WTC11 (cell line): ENCODE measurements around the gene VEGFC. TPM values are rescaled to one million over a fixed set of nuclear protein-coding genes. Genes with fewer than 3 reads are reported as not detected.

Source experiments
- ATAC-seq: fragments of 200-7000 bp; cut with Tn5 transposase; 2 replicates; pipeline ENCODE4 v1.10.0; 2021; ENCODE audit warnings: mild to moderate bottlenecking, moderate library complexity
- CTCF ChIA-PET: fragments of 300-600 bp; sonication (Branson Sonifier 250); formaldehyde crosslinking; loops from one replicate; lab custom pipeline; 2021; ENCODE audit warnings: antibody characterized with exemption; lab: Charles Lee
- POLR2A ChIA-PET: fragments of 350-600 bp; sonication (Branson Sonifier 250); formaldehyde crosslinking; loops from one replicate; lab custom pipeline; 2021; ENCODE audit warnings: antibody characterized with exemption; lab: Charles Lee
- DNase-seq: peaks from one replicate; pipeline ENCODE4 v3.0.0; 2021; ENCODE audit warnings: low spot score
- H3K27ac Mint-ChIP-seq: 2 replicates; pipeline ENCODE4 v1.8.0; 2021; ENCODE audit warnings: mixed read lengths
- H3K27me3 Mint-ChIP-seq: 2 replicates; pipeline ENCODE4 v1.8.0; 2021; ENCODE audit warnings: low read depth, mild to moderate bottlenecking, moderate library complexity, mixed read lengths
- H3K36me3 Mint-ChIP-seq: 2 replicates; pipeline ENCODE4 v1.8.0; 2021; ENCODE audit warnings: mixed read lengths
- H3K4me1 Mint-ChIP-seq: 2 replicates; pipeline ENCODE4 v1.8.0; 2022; ENCODE audit warnings: mixed read lengths
- H3K4me3 Mint-ChIP-seq: 2 replicates; pipeline ENCODE4 v1.8.0; 2021; ENCODE audit warnings: mild to moderate bottlenecking, moderate library complexity, mixed read lengths
- H3K9me3 Mint-ChIP-seq: 2 replicates; pipeline ENCODE4 v1.8.0; 2021; ENCODE audit warnings: mixed read lengths
- ESRRA ChIP-seq: sonication (generic); formaldehyde crosslinking; IDR thresholded peaks from 2 replicates; pipeline ENCODE4 v1.8.1; 2022; ENCODE audit warnings: mild to moderate bottlenecking, missing genetic modification reagents, borderline replicate concordance
- GABPB1 ChIP-seq: sonication (generic); formaldehyde crosslinking; IDR thresholded peaks from 2 replicates; pipeline ENCODE4 v1.8.1; 2023; ENCODE audit warnings: mild to moderate bottlenecking, missing genetic modification reagents
- GTF2I ChIP-seq: fragments of 250-450 bp; sonication (Bioruptor Pico); conservative IDR thresholded peaks from 2 replicates; pipeline ENCODE4 v1.4.0; 2021; ENCODE audit warnings: mild to moderate bottlenecking
- HMGA2 ChIP-seq: fragments of 250-450 bp; sonication (Bioruptor Pico); IDR thresholded peaks from 2 replicates; pipeline ENCODE4 v1.4.0; 2021; ENCODE audit warnings: mild to moderate bottlenecking, moderate library complexity
- JAZF1 ChIP-seq: fragments of 250-450 bp; sonication (Bioruptor Pico); IDR thresholded peaks from 2 replicates; pipeline ENCODE4 v1.9.0; 2021; ENCODE audit warnings: moderate library complexity, mild to moderate bottlenecking, inconsistent platforms
- MXD4 ChIP-seq: fragments of 250-450 bp; sonication (Bioruptor Pico); IDR thresholded peaks from 2 replicates; pipeline ENCODE4 v1.8.0; 2021; ENCODE audit warnings: mild to moderate bottlenecking, moderate library complexity, borderline replicate concordance
- MYBL2 ChIP-seq: sonication (generic); formaldehyde crosslinking; IDR thresholded peaks from 2 replicates; pipeline ENCODE4 v1.8.1; 2023; ENCODE audit warnings: mild to moderate bottlenecking, moderate library complexity, missing genetic modification reagents
- NFE2L1 ChIP-seq: sonication (generic); formaldehyde crosslinking; IDR thresholded peaks from 2 replicates; pipeline ENCODE4 v1.8.1; 2023; ENCODE audit warnings: missing genetic modification reagents
- RELA ChIP-seq: sonication (generic); formaldehyde crosslinking; IDR thresholded peaks from 2 replicates; pipeline ENCODE4 v1.8.1; 2022; ENCODE audit warnings: missing genetic modification reagents, mild to moderate bottlenecking, borderline replicate concordance
- RORB ChIP-seq: fragments of 250-450 bp; sonication (Bioruptor Pico); IDR thresholded peaks from 2 replicates; pipeline ENCODE4 v1.9.0; 2021; ENCODE audit warnings: mild to moderate bottlenecking
- SOX15 ChIP-seq: fragments of 250-450 bp; sonication (Bioruptor Pico); IDR thresholded peaks from 2 replicates; pipeline ENCODE4 v1.9.0; 2021; ENCODE audit warnings: mild to moderate bottlenecking
- TEAD1 ChIP-seq: sonication (generic); formaldehyde crosslinking; IDR thresholded peaks from 2 replicates; pipeline ENCODE4 v1.8.0; 2022; ENCODE audit warnings: mild to moderate bottlenecking, missing genetic modification reagents
- TEAD4 ChIP-seq: sonication (generic); formaldehyde crosslinking; IDR thresholded peaks from 2 replicates; pipeline ENCODE4 v1.8.0; 2022; ENCODE audit warnings: mild to moderate bottlenecking, missing genetic modification reagents
- ZBTB21 ChIP-seq: sonication (generic); formaldehyde crosslinking; IDR thresholded peaks from 2 replicates; pipeline ENCODE4 v1.8.1; 2023; ENCODE audit warnings: mild to moderate bottlenecking, missing genetic modification reagents, borderline replicate concordance
- ZNF396 ChIP-seq: fragments of 250-450 bp; sonication (Bioruptor Pico); IDR thresholded peaks from 2 replicates; pipeline ENCODE4 v1.8.0; 2021; ENCODE audit warnings: mild to moderate bottlenecking, moderate library complexity, borderline replicate concordance
- ZNF416 ChIP-seq: fragments of 250-450 bp; sonication (Bioruptor Pico); IDR thresholded peaks from 2 replicates; pipeline ENCODE4 v1.9.0; 2021; ENCODE audit warnings: mild to moderate bottlenecking, inconsistent platforms
- total RNA-seq: library from RNA; stranded (reverse); gene quantifications from 3 replicates; pipeline ENCODE4 v1.2.3, GENCODE V29; 2021
- TF ChIP-seq, protein P1 (sequence below): sonication (generic); formaldehyde crosslinking; IDR thresholded peaks from 2 replicates; pipeline ENCODE4 v1.8.1; 2022; ENCODE audit warnings: mild to moderate bottlenecking, missing genetic modification reagents, moderate library complexity, borderline replicate concordance
- TF ChIP-seq, protein P2 (sequence below): sonication (generic); formaldehyde crosslinking; IDR thresholded peaks from 2 replicates; pipeline ENCODE4 v1.8.1; 2023; ENCODE audit warnings: mild to moderate bottlenecking, moderate library complexity, missing genetic modification reagents
- TF ChIP-seq, protein P3 (sequence below): sonication (generic); formaldehyde crosslinking; IDR thresholded peaks from 2 replicates; pipeline ENCODE4 v1.8.0; 2023; ENCODE audit warnings: missing genetic modification reagents, mild to moderate bottlenecking, borderline replicate concordance
- TF ChIP-seq, protein P4 (sequence below): sonication (generic); formaldehyde crosslinking; IDR thresholded peaks from 2 replicates; pipeline ENCODE4 v1.8.0; 2022; ENCODE audit warnings: missing genetic modification reagents
- TF ChIP-seq, protein P5 (sequence below): sonication (generic); formaldehyde crosslinking; IDR thresholded peaks from 2 replicates; pipeline ENCODE4 v1.8.1; 2023; ENCODE audit warnings: mild to moderate bottlenecking, missing genetic modification reagents

VEGFC gene
- total RNA-seq, 1 experiment from 2014 or later = 0.61 TPM

DNA sequence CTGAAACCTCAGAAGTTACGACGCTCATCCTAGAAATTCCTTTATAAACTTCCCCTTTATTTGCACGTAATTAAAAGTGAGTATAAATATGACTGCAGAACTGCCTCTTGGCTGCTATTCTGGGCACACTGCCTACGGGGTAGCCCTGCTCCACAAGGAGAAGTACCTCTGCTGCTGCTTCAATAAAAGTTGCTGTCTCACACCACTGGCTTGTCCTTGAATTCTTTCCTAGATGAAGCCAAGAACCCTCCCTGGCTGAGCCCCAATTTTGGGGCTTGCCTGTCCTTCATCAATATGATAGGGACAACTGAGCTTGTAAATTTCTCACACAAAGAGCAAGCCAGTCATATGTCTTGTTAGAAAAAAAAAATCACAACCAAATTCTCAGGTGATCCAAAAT is 115.8 kb downstream of the VEGFC start:
- Mint-ChIP-seq H3K4me1 (peaks cover 11% of the 10 kb centered on the region), H3K27me3 (no peaks in the 10 kb centered on the region; the same call in 1 of the 2 replicates), H3K9me3 (peaks cover 15% of the 10 kb centered on the region), H3K36me3 (peaks cover 7% of the 10 kb centered on the region; the same call in 1 of the 2 replicates), H3K4me3 (no peak overlapping the region), H3K27ac (no peak overlapping the region)
- TF ChIP-seq, protein P1, sequence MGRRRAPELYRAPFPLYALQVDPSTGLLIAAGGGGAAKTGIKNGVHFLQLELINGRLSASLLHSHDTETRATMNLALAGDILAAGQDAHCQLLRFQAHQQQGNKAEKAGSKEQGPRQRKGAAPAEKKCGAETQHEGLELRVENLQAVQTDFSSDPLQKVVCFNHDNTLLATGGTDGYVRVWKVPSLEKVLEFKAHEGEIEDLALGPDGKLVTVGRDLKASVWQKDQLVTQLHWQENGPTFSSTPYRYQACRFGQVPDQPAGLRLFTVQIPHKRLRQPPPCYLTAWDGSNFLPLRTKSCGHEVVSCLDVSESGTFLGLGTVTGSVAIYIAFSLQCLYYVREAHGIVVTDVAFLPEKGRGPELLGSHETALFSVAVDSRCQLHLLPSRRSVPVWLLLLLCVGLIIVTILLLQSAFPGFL (CRISPR knock-in tag) = no peak
- TF ChIP-seq ZNF396 (no peak), TEAD1 (CRISPR knock-in tag) (no peak), RORB (no peak), MXD4 (CRISPR knock-in tag) (no peak), GABPB1 (CRISPR knock-in tag) (no peak), HMGA2 (CRISPR knock-in tag) (no peak)
- TF ChIP-seq, protein P2, sequence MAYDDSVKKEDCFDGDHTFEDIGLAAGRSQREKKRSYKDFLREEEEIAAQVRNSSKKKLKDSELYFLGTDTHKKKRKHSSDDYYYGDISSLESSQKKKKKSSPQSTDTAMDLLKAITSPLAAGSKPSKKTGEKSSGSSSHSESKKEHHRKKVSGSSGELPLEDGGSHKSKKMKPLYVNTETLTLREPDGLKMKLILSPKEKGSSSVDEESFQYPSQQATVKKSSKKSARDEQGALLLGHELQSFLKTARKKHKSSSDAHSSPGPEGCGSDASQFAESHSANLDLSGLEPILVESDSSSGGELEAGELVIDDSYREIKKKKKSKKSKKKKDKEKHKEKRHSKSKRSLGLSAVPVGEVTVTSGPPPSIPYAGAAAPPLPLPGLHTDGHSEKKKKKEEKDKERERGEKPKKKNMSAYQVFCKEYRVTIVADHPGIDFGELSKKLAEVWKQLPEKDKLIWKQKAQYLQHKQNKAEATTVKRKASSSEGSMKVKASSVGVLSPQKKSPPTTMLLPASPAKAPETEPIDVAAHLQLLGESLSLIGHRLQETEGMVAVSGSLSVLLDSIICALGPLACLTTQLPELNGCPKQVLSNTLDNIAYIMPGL (CRISPR knock-in tag) = no peak
- ChIA-PET POLR2A (no interaction called here), CTCF (no interaction called here)
- ATAC-seq (no peak), DNase-seq (no peak)

DNA sequence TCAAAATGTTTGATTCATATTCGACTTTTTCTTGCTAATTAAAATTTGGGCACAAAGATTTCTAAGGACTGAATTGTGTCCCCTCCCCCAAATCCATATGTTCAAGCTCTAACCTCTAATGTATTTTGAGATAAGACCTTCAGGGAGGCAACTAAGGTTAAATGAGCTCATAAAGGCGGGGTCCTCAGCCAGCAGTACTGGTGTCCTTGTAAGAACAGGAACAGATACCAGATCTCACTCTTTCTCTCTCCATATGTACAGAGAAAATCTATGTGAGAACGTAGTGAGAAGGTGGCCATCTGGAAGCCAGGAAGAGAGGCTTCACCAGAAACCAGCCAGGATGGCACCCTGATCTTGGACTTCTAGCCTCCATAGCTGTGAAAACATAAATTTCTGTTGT is 116.9 kb downstream of the VEGFC start:
- peaks cover 11% of the 10 kb centered on the region for H3K4me1 Mint-ChIP-seq
- H3K36me3 Mint-ChIP-seq = peaks cover 7% of the 10 kb centered on the region; the same call in 1 of the 2 replicates
- no peaks in the 10 kb centered on the region; the same call in 1 of the 2 replicates for H3K27me3 Mint-ChIP-seq
- ATAC-seq (no peak), DNase-seq (no peak)
- CTCF ChIA-PET = interaction anchor here (1.0 kb wide), 1 partner anchor 372 kb away, joined by 3 read pairs; no protein-coding TSS in a partner anchor
- H3K27ac Mint-ChIP-seq = peak overlapping the region; percentile 45; the same call in 1 of the 2 replicates
- no peak overlapping the region for H3K4me3 Mint-ChIP-seq
- POLR2A ChIA-PET = no interaction called here
- TF ChIP-seq MXD4 (CRISPR knock-in tag) (no peak), NFE2L1 (CRISPR knock-in tag) (no peak), SOX15 (no peak), ZBTB21 (CRISPR knock-in tag) (no peak)
- peaks cover 15% of the 10 kb centered on the region for H3K9me3 Mint-ChIP-seq

DNA sequence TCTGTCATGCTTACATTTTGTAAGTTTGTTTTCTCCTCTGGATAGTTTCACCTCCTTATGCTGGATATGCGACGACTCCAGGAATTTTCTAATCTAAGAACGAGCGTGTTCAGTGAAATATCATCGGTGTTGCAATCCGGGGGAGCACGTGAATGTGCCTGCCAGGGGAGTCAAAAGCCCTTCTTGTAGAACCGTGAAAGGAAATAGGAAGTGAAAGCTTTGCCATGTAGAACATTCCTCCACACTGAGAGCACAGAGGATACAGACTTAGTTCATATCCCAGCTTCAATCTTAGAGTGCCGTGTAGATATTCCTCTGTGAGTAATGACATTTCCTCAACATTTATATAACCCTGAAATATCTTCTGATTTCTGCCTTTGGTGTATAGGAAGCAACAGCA is 121.2 kb downstream of the VEGFC start:
- CTCF ChIA-PET = no interaction called here
- no peak overlapping the region for H3K27ac Mint-ChIP-seq
- POLR2A ChIA-PET = no interaction called here
- no peaks in the 10 kb centered on the region for H3K27me3 Mint-ChIP-seq
- peaks cover under 1% of the 10 kb centered on the region for H3K9me3 Mint-ChIP-seq
- H3K4me1 Mint-ChIP-seq = peaks cover 11% of the 10 kb centered on the region
- H3K36me3 Mint-ChIP-seq = no peaks in the 10 kb centered on the region
- DNase-seq (no peak), ATAC-seq (no peak)
- H3K4me3 Mint-ChIP-seq = no peak overlapping the region
- TF ChIP-seq ZNF416 (CRISPR knock-in tag) = no peak
- no peak for TF ChIP-seq JAZF1 (CRISPR knock-in tag)
- TF ChIP-seq RELA (CRISPR knock-in tag) = no peak
- TF ChIP-seq ESRRA (CRISPR knock-in tag) = no peak
- TF ChIP-seq, protein P3, sequence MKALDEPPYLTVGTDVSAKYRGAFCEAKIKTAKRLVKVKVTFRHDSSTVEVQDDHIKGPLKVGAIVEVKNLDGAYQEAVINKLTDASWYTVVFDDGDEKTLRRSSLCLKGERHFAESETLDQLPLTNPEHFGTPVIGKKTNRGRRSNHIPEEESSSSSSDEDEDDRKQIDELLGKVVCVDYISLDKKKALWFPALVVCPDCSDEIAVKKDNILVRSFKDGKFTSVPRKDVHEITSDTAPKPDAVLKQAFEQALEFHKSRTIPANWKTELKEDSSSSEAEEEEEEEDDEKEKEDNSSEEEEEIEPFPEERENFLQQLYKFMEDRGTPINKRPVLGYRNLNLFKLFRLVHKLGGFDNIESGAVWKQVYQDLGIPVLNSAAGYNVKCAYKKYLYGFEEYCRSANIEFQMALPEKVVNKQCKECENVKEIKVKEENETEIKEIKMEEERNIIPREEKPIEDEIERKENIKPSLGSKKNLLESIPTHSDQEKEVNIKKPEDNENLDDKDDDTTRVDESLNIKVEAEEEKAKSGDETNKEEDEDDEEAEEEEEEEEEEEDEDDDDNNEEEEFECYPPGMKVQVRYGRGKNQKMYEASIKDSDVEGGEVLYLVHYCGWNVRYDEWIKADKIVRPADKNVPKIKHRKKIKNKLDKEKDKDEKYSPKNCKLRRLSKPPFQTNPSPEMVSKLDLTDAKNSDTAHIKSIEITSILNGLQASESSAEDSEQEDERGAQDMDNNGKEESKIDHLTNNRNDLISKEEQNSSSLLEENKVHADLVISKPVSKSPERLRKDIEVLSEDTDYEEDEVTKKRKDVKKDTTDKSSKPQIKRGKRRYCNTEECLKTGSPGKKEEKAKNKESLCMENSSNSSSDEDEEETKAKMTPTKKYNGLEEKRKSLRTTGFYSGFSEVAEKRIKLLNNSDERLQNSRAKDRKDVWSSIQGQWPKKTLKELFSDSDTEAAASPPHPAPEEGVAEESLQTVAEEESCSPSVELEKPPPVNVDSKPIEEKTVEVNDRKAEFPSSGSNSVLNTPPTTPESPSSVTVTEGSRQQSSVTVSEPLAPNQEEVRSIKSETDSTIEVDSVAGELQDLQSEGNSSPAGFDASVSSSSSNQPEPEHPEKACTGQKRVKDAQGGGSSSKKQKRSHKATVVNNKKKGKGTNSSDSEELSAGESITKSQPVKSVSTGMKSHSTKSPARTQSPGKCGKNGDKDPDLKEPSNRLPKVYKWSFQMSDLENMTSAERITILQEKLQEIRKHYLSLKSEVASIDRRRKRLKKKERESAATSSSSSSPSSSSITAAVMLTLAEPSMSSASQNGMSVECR = no peak
- TF ChIP-seq GTF2I (CRISPR knock-in tag) = no peak
- TF ChIP-seq, protein P4, sequence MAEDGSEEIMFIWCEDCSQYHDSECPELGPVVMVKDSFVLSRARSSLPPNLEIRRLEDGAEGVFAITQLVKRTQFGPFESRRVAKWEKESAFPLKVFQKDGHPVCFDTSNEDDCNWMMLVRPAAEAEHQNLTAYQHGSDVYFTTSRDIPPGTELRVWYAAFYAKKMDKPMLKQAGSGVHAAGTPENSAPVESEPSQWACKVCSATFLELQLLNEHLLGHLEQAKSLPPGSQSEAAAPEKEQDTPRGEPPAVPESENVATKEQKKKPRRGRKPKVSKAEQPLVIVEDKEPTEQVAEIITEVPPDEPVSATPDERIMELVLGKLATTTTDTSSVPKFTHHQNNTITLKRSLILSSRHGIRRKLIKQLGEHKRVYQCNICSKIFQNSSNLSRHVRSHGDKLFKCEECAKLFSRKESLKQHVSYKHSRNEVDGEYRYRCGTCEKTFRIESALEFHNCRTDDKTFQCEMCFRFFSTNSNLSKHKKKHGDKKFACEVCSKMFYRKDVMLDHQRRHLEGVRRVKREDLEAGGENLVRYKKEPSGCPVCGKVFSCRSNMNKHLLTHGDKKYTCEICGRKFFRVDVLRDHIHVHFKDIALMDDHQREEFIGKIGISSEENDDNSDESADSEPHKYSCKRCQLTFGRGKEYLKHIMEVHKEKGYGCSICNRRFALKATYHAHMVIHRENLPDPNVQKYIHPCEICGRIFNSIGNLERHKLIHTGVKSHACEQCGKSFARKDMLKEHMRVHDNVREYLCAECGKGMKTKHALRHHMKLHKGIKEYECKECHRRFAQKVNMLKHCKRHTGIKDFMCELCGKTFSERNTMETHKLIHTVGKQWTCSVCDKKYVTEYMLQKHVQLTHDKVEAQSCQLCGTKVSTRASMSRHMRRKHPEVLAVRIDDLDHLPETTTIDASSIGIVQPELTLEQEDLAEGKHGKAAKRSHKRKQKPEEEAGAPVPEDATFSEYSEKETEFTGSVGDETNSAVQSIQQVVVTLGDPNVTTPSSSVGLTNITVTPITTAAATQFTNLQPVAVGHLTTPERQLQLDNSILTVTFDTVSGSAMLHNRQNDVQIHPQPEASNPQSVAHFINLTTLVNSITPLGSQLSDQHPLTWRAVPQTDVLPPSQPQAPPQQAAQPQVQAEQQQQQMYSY (CRISPR knock-in tag) = no peak
- TF ChIP-seq, protein P5, sequence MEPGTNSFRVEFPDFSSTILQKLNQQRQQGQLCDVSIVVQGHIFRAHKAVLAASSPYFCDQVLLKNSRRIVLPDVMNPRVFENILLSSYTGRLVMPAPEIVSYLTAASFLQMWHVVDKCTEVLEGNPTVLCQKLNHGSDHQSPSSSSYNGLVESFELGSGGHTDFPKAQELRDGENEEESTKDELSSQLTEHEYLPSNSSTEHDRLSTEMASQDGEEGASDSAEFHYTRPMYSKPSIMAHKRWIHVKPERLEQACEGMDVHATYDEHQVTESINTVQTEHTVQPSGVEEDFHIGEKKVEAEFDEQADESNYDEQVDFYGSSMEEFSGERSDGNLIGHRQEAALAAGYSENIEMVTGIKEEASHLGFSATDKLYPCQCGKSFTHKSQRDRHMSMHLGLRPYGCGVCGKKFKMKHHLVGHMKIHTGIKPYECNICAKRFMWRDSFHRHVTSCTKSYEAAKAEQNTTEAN = no peak
- TF ChIP-seq MYBL2 = no peak
- TF ChIP-seq TEAD4 (CRISPR knock-in tag) = no peak
